SKM-1 treated with dmso at 0.1 percent for 144 hours (cell line): ENCODE data around the gene TPRX2.
"Not testable (repeated sequence)": the region's sequence is repeated elsewhere in the genome, so short reads cannot be mapped to it uniquely, and the experiment has no call there.

Experiments used
- DNase-seq: peaks from one replicate; lab custom pipeline; 2025; ENCODE audit not compliant: unreplicated experiment; lab: John Stamatoyannopoulos, UW

Gene TPRX2

DNA sequence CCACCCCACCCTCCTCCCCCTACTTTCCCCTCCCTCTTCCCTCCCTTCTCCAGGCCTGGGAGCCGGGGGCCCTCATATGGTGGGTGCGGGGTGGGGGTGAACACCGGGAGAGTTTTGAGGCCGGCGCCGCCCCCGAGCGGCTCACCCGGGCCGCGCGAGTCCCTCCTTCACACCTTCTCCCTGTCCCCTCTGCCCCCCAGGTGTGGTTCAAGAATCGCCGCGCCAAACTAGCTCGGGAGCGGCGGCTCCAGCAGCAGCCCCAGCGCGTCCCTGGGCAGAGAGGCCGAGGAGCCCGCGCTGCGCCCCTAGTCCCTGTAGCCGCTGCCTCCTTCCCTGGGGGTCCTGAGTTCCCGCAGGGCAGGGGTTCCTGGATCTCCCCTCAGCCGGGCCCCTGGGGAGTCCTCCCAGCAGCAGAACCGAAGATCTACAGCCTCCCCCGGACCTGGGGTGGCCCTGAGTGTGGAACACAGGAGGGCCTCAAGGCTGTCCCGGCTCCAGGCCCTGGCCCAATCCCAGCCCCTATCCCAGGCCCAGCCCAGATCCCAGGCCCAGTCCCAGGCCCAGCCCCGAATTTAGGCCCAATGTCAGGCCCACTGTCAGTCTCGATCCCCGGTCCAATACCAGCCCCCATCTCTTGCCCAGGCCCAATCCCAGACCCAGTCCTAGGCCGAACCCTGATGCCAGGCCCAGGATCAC is 1.7 kb downstream of the TPRX2 start:
- no peak for DNase-seq

- DNase-seq = no peak
Measured at GRCh38 chr19:47861630-47862029, 2.6 kb downstream of the TPRX2 start.

GRCh38 chr19:47863514-47863936 is 4.5 kb downstream of the TPRX2 start:
- peak; percentile 18 for DNase-seq

DNA sequence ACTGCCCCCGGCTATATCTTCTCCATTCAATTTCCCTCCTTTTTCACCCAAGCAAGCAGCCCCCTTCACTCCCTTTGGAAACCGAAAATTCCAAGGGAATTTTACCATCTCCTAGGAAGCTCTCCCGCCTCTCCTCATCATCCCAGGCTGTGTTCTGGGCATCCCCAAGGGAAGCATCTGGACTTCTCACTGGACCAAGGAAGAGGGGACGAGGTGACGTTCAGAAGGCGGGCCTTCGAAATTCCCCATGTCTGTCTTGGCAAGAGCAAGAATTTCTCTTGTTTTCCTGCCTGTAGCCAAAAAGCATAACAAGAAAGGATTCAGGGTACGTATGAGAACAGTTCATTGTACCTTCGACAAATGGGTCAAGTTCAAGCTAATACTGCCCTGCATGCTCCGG is 6.1 kb downstream of the TPRX2 start:
- no peak for DNase-seq

- DNase-seq = no peak
Measured at GRCh38 chr19:47878906-47879305, 19.9 kb downstream of the TPRX2 start.

DNA sequence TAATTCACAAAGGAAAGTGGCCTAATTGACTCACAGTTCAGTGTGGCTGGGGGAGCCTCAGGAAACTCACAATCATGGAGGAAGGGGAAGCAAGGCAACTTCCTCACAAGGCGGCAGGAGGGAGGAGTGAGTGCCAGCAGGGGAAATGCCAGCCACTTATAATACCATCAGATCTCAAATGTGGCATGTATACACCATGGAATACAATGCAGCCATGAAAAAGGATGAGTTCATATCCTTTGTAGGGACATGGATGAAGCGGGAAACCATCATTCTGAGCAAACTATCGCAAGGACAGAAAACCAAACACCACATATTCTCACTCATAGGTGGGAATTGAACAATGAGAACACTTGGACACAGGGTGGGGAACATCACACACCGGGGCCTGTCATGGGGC is 20.4 kb downstream of the TPRX2 start:
- not testable (repeated sequence) for DNase-seq

- no peak for DNase-seq
Measured at GRCh38 chr19:47881757-47882156, 22.7 kb downstream of the TPRX2 start.

- DNase-seq = no peak
Measured at GRCh38 chr19:47882890-47883289, 23.9 kb downstream of the TPRX2 start.

- DNase-seq = no peak
Measured at GRCh38 chr19:47885067-47885463, 26.0 kb downstream of the TPRX2 start.

- no peak for DNase-seq
Measured at GRCh38 chr19:47886010-47886559, 27.1 kb downstream of the TPRX2 start, which contains the start of gene SULT2A1. TSS of gene SULT2A1 (minus strand) at chr19:47886315. CDS start at chr19:47886257, 58 bp downstream.

GRCh38 chr19:47890865-47891621 is 32.0 kb downstream of the TPRX2 start:
- DNase-seq = no peak

DNA sequence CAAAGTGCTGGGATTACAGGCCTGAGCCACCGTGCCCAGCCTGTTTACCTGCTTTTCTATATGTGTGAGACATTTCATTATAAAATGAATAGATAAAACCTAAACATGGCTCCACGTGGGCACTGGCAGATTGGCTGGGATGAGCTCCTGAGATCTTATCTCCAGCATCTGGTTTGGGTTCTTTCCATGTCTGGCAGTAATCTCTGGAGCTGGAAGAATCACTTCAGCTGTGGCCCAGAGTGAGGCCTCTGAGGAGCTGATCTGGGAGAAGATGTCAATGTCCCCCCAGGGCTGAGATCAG is 32.5 kb downstream of the TPRX2 start:
- no peak for DNase-seq

- DNase-seq = no peak
Measured at GRCh38 chr19:47891923-47892666, 33.1 kb downstream of the TPRX2 start.

DNA sequence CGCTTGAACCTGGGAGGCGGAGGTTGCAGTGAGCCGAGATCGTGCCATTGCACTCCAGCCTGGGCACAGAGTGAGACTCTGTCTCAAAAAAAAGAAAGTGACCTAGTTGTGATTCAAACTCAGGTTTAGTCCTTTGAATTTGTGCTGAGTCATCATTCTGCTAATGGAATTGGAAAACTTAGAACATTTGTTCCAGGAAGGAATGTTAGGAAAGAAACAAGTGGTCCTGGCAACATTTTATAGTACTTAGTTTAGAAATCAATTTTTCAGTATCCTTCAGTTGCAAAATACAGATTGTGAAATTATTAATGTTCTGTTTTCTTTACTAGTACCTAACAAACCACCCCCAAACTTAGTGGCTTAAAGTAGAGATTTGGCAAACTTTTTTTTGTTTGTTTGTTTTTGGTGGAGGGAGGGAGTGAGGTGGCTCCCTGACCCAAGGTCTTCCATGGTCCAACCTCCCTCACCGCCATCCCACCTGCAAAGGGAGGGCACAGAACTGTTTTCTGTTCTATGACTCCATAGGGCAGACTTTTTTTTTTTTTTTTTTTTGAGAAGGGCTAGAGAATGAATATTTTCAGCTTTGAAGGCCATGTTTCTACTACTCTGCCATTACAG is 36.2 kb downstream of the TPRX2 start:
- no peak for DNase-seq

DNA sequence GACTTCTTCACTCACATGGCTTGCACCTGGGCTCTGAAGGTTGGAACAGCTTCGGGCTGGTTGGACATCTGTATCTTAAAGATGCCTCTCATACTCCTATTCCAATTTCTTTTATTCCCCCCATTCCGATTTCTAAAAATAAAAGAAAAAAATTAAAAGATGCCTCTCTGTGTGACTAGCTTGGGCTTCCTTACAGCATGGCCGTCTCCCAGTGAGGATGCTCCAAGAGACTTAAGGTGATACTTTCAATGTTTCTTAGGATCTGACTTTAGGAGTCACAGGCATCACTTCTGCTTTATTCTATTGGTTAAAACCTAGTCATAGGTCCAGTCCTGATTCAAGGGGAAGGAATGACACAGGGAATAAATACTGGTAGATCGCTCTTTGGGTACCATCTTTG is 37.0 kb downstream of the TPRX2 start:
- no peak for DNase-seq

DNA sequence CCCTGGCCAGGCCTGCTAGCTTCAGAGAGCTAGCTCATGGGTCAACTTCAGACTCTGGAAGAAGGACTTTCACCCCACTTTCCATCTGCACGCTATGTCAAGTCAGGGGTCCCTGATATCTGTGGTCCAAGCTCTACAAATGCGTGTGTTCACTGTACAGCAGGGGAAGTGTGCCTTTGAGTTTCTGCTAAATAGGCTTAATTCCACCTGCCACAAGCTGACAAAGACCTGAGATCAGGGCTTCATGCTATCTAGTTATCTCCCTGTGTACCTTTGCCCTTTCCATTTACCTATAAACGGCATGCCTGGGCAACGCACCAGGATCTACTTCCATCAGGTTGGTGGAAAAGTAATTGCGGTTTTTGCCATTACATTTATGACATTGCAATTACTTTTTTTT is 37.7 kb downstream of the TPRX2 start:
- DNase-seq = no peak

GRCh38 chr19:47897861-47898260 is 38.8 kb downstream of the TPRX2 start:
- DNase-seq = no peak

DNA sequence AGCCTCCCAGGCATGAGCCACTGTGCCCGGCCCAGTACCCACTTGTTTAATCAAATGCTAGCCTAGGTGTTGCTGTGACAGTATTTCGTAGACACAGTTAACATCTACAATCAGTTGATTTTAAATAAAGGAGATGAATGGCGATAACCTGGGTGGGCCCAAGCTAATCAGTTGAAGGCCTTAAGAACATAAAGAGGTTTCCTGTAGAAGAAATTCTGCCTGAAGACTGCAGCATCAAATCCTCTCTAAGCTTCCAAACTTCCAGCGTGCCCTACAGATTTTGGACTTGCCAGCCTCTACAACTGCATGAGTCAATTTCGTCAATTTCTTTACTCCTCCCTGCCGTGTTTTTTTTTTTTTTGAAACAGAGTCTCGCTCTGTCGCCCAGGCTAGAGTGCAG is 40.3 kb downstream of the TPRX2 start:
- DNase-seq = no peak

DNA sequence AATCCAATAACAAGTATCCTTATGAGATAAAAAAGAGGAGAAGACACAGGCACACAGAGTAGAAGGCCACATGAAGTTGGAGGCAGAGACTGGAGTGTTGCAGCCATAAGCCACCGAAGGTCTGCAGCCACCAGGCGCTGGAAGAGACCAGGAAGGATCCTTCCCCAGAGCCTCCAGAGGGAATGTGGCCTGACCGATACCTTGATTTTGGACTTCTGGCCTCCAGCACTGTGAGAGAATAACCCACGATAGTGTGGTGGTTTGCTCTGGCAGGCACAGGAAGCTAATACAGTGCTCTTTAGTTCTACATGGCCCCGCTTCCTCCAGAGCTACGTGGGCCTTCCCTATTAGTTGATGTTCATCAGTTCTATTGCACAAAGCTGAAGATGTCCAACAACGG is 42.3 kb downstream of the TPRX2 start:
- DNase-seq = no peak

DNA sequence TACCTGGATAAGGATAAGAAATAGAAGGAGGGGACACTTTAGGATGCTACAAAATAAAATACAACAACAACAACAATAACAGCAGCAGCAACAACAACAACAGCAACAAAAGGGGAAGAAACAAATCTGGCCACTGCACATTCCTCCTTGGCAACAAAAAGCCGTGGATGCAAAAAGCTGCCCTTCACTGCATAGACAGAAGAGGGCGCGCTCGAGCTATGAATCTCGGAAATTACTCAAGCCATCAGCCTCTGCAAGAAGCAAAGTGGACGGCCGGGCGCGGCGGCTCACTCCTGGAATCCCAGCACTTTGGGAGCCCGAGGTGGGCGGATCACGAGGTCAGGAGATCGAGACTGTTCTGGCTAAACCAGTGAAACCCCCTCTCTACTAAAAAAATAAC is 50.3 kb downstream of the TPRX2 start:
- DNase-seq = not testable (repeated sequence)

- DNase-seq = not testable (repeated sequence)
Measured at GRCh38 chr19:47910191-47910590, 51.2 kb downstream of the TPRX2 start.
